IMR-90 (cell line): ENCODE measurements around the gene MOB3B. TPM values are rescaled to one million over a fixed set of nuclear protein-coding genes. Genes with fewer than 3 reads are reported as not detected.

Experiments
- ATAC-seq: fragments of 200-7000 bp; cut with Tn5 transposase; 2 replicates; pipeline ENCODE4 v1.9.1; 2020; ENCODE audit warnings: low read depth, mild to moderate bottlenecking, moderate library complexity
- BruUV-seq: library from RNA; stranded (reverse); fragments of 400-500 nt; replicated peaks from 2 replicates; lab custom pipeline; 2021; lab: Mats Ljungman, UMichigan
- CTCF ChIA-PET: fragments of 300-600 bp; formaldehyde crosslinking; extraction: SDS; loops from one replicate; lab custom pipeline; 2021; ENCODE audit warnings: antibody characterized with exemption; lab: Yijun Ruan, JAX
- POLR2A ChIA-PET: fragments of 300-600 bp; sonication (Branson Sonifier 250); formaldehyde crosslinking; loops from one replicate; lab custom pipeline; 2022; ENCODE audit warnings: antibody characterized with exemption; ENCODE audit not compliant: unreplicated experiment; lab: Charles Lee
- DNase-seq: peaks from one replicate; pipeline ENCODE4 v3.0.0; 2013
- H2AFZ ChIP-seq: replicated peaks from 2 replicates; pipeline ENCODE3; 2013; ENCODE audit warnings: low read length, mild to moderate bottlenecking; ENCODE audit not compliant: poor library complexity
- H2AK5ac ChIP-seq: 2 replicates; pipeline ENCODE4 v1.6.1; 2013; ENCODE audit warnings: low read depth, low read length, inconsistent platforms
- H2AK9ac ChIP-seq: replicated peaks from 2 replicates; pipeline ENCODE3; 2013; ENCODE audit warnings: mild to moderate bottlenecking, low read depth, low read length, moderate library complexity; ENCODE audit not compliant: poor library complexity
- H2BK120ac ChIP-seq: 2 replicates; pipeline ENCODE4 v1.6.1; 2013; ENCODE audit warnings: low read depth, low read length, inconsistent platforms
- H2BK15ac ChIP-seq: 3 replicates; pipeline ENCODE4 v1.6.1; 2013; ENCODE audit warnings: low read depth, low read length, inconsistent platforms
- H2BK20ac ChIP-seq: 2 replicates; pipeline ENCODE4 v1.6.1; 2013; ENCODE audit warnings: low read depth, mild to moderate bottlenecking, inconsistent platforms, low read length, moderate library complexity
- H2BK5ac ChIP-seq: 2 replicates; pipeline ENCODE4 v1.6.1; 2013; ENCODE audit warnings: mild to moderate bottlenecking, low read depth, low read length, inconsistent platforms; ENCODE audit not compliant: poor library complexity, severe bottlenecking
- H3K14ac ChIP-seq: replicated peaks from 2 replicates; pipeline ENCODE4 v1.6.1; 2013; ENCODE audit warnings: low read depth, low read length, inconsistent platforms
- H3K18ac ChIP-seq: 2 replicates; pipeline ENCODE4 v1.6.1; 2013; ENCODE audit warnings: low read depth, low read length, control low read depth
- H3K23ac ChIP-seq: 2 replicates; pipeline ENCODE4 v1.6.1; 2013; ENCODE audit warnings: low read depth, low read length, inconsistent platforms
- H3K27ac ChIP-seq: 2 replicates; pipeline ENCODE4 v1.5.1; 2013; ENCODE audit warnings: mild to moderate bottlenecking, control low read depth, low read length; ENCODE audit not compliant: insufficient read depth
- H3K27me3 ChIP-seq: 2 replicates; pipeline ENCODE4 v1.6.1; 2013; ENCODE audit warnings: low read length; ENCODE audit not compliant: control insufficient read depth, insufficient read depth
- H3K36me3 ChIP-seq: 2 replicates; pipeline ENCODE4 v1.6.1; 2013; ENCODE audit warnings: low read length, mixed read lengths; ENCODE audit not compliant: control insufficient read depth, insufficient read depth
- H3K4ac ChIP-seq: 2 replicates; pipeline ENCODE4 v1.6.1; 2013; ENCODE audit warnings: low read depth, low read length, inconsistent platforms
- H3K4me1 ChIP-seq: 2 replicates; pipeline ENCODE4 v1.6.1; 2013; ENCODE audit warnings: low read length, mixed read lengths; ENCODE audit not compliant: control insufficient read depth, insufficient read depth
- H3K4me2 ChIP-seq: 2 replicates; pipeline ENCODE4 v1.6.1; 2013; ENCODE audit warnings: low read depth, mild to moderate bottlenecking, control low read depth, low read length, moderate library complexity
- H3K4me3 ChIP-seq: 2 replicates; pipeline ENCODE4 v1.5.1; 2013; ENCODE audit warnings: low read depth, mild to moderate bottlenecking, control low read depth, low read length, moderate library complexity; ENCODE audit not compliant: insufficient read depth
- H3K56ac ChIP-seq: 2 replicates; pipeline ENCODE4 v1.6.1; 2013; ENCODE audit warnings: low read length, inconsistent platforms; ENCODE audit not compliant: insufficient read depth; ENCODE audit errors: extremely low read depth
- H3K79me1 ChIP-seq, 2 experiments: 2 replicates each; pipeline ENCODE4 v1.6.1; 2013; ENCODE audit warnings: low read length in 2 of 2, inconsistent platforms in 1 of 2, low read depth in 1 of 2
- H3K9ac ChIP-seq: 2 replicates; pipeline ENCODE4 v1.6.1; 2013; ENCODE audit warnings: low read depth, low read length, control low read depth
- H3K9me1 ChIP-seq: 2 replicates; pipeline ENCODE4 v1.6.1; 2013; ENCODE audit warnings: low read length, inconsistent platforms; ENCODE audit not compliant: insufficient read depth
- H3K9me3 ChIP-seq: 2 replicates; pipeline ENCODE4 v1.6.1; 2013; ENCODE audit warnings: low read length; ENCODE audit not compliant: control insufficient read depth, insufficient read depth
- H4K20me1 ChIP-seq: 2 replicates; pipeline ENCODE4 v1.6.1; 2013; ENCODE audit warnings: low read length, inconsistent platforms; ENCODE audit not compliant: insufficient read depth
- H4K5ac ChIP-seq: 2 replicates; pipeline ENCODE4 v1.6.1; 2013; ENCODE audit warnings: mild to moderate bottlenecking, low read depth, low read length, control low read depth
- H4K8ac ChIP-seq, 2 experiments: 2 replicates each; pipeline ENCODE4 v1.6.1; 2013; ENCODE audit warnings: low read depth in 2 of 2, low read length in 2 of 2, control low read depth in 1 of 2, inconsistent platforms in 1 of 2
- H4K91ac ChIP-seq: 2 replicates; pipeline ENCODE4 v1.6.1; 2013; ENCODE audit warnings: low read depth, low read length, inconsistent platforms; ENCODE audit not compliant: insufficient read depth
- BHLHE40 ChIP-seq: fragments of 150-350 bp; IDR thresholded peaks from 2 replicates; pipeline ENCODE4 v1.6.1; 2016; ENCODE audit warnings: mild to moderate bottlenecking, low read depth, low read length
- ELK1 ChIP-seq: fragments of 150-350 bp; IDR thresholded peaks from 2 replicates; pipeline ENCODE4 v1.6.1; 2016; ENCODE audit warnings: low read depth, mild to moderate bottlenecking, low read length, moderate library complexity, borderline replicate concordance
- FOS ChIP-seq: fragments of 150-350 bp; IDR thresholded peaks from 2 replicates; pipeline ENCODE4 v1.6.1; 2016; ENCODE audit warnings: low read depth, low read length
- MAFK ChIP-seq: IDR thresholded peaks from 2 replicates; pipeline ENCODE4 v1.6.1; 2012; ENCODE audit warnings: low read depth, low read length, improper control_type of control experiment
- MAZ ChIP-seq: IDR thresholded peaks from 2 replicates; pipeline ENCODE4 v1.6.1; 2012; ENCODE audit warnings: low read depth, mild to moderate bottlenecking, low read length, improper control_type of control experiment, moderate library complexity, borderline replicate concordance
- MXI1 ChIP-seq: IDR thresholded peaks from 2 replicates; pipeline ENCODE4 v1.6.1; 2012; ENCODE audit warnings: low read depth, mild to moderate bottlenecking, low read length, moderate library complexity, borderline replicate concordance
- RAD21 ChIP-seq: IDR thresholded peaks from 2 replicates; pipeline ENCODE4 v1.6.1; 2012; ENCODE audit warnings: low read length, improper control_type of control experiment
- RFX5 ChIP-seq: IDR thresholded peaks from 2 replicates; pipeline ENCODE4 v1.8.0; 2012; ENCODE audit warnings: low read depth, mild to moderate bottlenecking, low read length, moderate library complexity
- SMC3 ChIP-seq: fragments of 150-350 bp; IDR thresholded peaks from 2 replicates; pipeline ENCODE4 v1.6.1; 2016; ENCODE audit warnings: low read depth, mild to moderate bottlenecking, antibody characterized with exemption, low read length, moderate library complexity
- WGBS, 2 experiments: methylation state at CpG; one replicate each; pipeline versions ENCODE4 v1.1.5 to v1.1.7; 2013; ENCODE audit warnings: missing lambda C conversion rate in 2 of 2; ENCODE audit not compliant: insufficient read length in 1 of 2; ENCODE audit errors: extremely low coverage in 2 of 2; 5-methylcytosine and 5-hydroxymethylcytosine counted together
- dilution Hi-C: fragments of 300-500 bp; cut with HindIII; formaldehyde crosslinking; loops from one replicate; pipeline ENCODE4 v1.14.3; 2018; ENCODE audit warnings: low sequenced_read_pairs; ENCODE audit not compliant: unreplicated experiment
- in situ Hi-C: fragments of 300-500 bp; cut with MboI; formaldehyde crosslinking; loops from 3 replicates; pipeline ENCODE4 v1.14.3; 2019; ENCODE audit warnings: low sequenced_read_pairs, inconsistent platforms, mixed read lengths
- intact Hi-C: fragments of 100-400 bp; cut with micrococcal nuclease; formaldehyde crosslinking; loops from 2 replicates; pipeline ENCODE4 v1.10.0; 2022
- polyA plus RNA-seq, 3 experiments: library from polyadenylated mRNA; depleted of rRNA; stranded (reverse); fragments of >200 nt; gene quantifications; 2 replicates each; pipeline ENCODE4 v1.2.3, GENCODE V29; 2012; ENCODE audit warnings: low replicate concordance in 1 of 3
- total RNA-seq: library from RNA; depleted of rRNA; stranded (reverse); fragments of >200 nt; gene quantifications from 2 replicates; pipeline ENCODE4 v1.2.3, GENCODE V29; 2012
- TF ChIP-seq, protein P1 (sequence below): fragments of 150-350 bp; IDR thresholded peaks from 2 replicates; pipeline ENCODE4 v1.6.1; 2017; ENCODE audit warnings: mild to moderate bottlenecking, antibody characterized with exemption, low read length, low read depth

MOB3B gene
- total and polyA plus RNA-seq, 2 of the 4 experiments (the other 2 are of a cell fraction) = under 0.01 to 0.02 TPM

DNA sequence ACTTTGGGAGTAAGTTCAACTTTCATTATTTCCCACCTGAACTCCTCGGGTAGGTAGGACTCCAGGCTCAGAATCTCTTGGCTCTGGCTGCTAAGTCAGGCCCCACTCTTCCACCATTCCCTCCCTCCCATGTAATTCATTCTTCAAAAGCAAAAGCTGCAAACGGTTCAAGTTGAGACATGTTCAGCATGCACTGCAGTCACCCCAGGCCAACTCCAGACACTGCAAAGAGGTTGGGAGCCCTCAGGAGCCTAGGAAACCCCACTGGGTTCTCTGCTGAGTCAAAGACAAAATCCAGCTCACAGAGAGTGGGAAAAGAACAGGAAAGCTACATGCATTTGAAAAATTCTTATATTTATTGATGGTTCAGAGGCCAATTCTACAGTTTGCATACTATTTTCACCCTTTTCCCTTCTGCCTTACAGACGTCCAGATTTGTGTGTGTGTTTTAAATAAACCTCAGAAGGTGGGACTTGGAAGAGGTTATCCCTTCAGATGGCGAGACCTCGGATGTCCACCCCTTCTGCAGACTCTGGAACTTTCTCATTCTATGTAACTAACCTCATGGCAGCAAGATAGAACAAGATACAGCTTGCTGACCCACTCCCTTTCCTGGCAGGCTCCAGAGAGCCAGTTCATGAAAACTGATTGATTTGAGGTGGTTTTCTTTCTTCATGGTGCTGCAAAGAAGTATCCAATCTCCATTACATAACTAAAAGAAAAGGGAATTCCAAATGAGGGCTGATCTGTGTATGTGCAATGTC, 167.0 kb downstream of the MOB3B start:
- no peak overlapping the region for H3K9ac ChIP-seq
- H3K27me3 ChIP-seq = peaks cover 5% of the 10 kb centered on the region
- ChIA-PET CTCF (no interaction called here), POLR2A (interaction anchor here (0.5 kb wide), 1 partner anchor 72 kb away, joined by 3 read pairs; no protein-coding TSS in a partner anchor)
- no peak overlapping the region for H2BK20ac ChIP-seq
- H3K4me1 ChIP-seq = no peaks in the 10 kb centered on the region
- no peaks in the 10 kb centered on the region for H3K9me1 ChIP-seq
- in situ Hi-C loops (loop anchor here (10.0 kb wide), 1 partner anchor 58 kb away; no protein-coding TSS in a partner anchor), dilution Hi-C loops (no loop called here), intact Hi-C loops (no loop called here)
- H3K18ac ChIP-seq = no peak overlapping the region
- no peak overlapping the region for H2BK120ac ChIP-seq
- no peaks in the 10 kb centered on the region for H3K79me1 ChIP-seq
- H4K20me1 ChIP-seq = no peaks in the 10 kb centered on the region
- no peak overlapping the region for H3K23ac ChIP-seq
- no peak overlapping the region for H4K8ac ChIP-seq
- H3K9me3 ChIP-seq = no peaks in the 10 kb centered on the region
- no peak overlapping the region for H3K56ac ChIP-seq
- no peak overlapping the region for H3K14ac ChIP-seq
- no CpG with 5 or more reads among the region's 5 CpGs for WGBS, 2 experiments
- no peak overlapping the region for H3K4me2 ChIP-seq
- no TSS peak for BruUV-seq
- H3K4me3 ChIP-seq = no peak overlapping the region
- no peak overlapping the region for H2BK5ac ChIP-seq
- no peak overlapping the region for H2AK5ac ChIP-seq
- H4K91ac ChIP-seq = no peak overlapping the region
- H3K36me3 ChIP-seq = no peaks in the 10 kb centered on the region
- H4K5ac ChIP-seq = no peak overlapping the region
- H3K27ac ChIP-seq = no peak overlapping the region
- H2BK15ac ChIP-seq = no peak overlapping the region
- H2AK9ac ChIP-seq = no peak overlapping the region
- H2AFZ ChIP-seq = no peak overlapping the region
- H3K4ac ChIP-seq = no peak overlapping the region
- TF ChIP-seq, protein P1, sequence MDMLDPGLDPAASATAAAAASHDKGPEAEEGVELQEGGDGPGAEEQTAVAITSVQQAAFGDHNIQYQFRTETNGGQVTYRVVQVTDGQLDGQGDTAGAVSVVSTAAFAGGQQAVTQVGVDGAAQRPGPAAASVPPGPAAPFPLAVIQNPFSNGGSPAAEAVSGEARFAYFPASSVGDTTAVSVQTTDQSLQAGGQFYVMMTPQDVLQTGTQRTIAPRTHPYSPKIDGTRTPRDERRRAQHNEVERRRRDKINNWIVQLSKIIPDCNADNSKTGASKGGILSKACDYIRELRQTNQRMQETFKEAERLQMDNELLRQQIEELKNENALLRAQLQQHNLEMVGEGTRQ = no peak
- TF ChIP-seq SMC3 (no peak), BHLHE40 (no peak), MAFK (no peak), RAD21 (no peak), MXI1 (no peak), ELK1 (no peak), MAZ (no peak), RFX5 (no peak), FOS (no peak)
- ATAC-seq = no peak; the same call in 1 of the 2 replicates
- no peak for DNase-seq
